Testis (tissue), 2 donors: ENCODE data around the gene PROSER3.

ENCODE experiments used
- CTCF ChIP-seq, 3 experiments: fragments of 450-650 bp in 2 of 3; fragments of 200-600 bp in 1 of 3; sonication (generic) in 1 of 3; IDR thresholded peaks; one replicate each; pipeline ENCODE4 v1.5.1; 2016 to 2019; ENCODE audit warnings: antibody characterized with exemption in 3 of 3, mild to moderate bottlenecking in 2 of 3, moderate library complexity in 1 of 3
- POLR2A ChIP-seq: fragments of 450-650 bp; IDR thresholded peaks from one replicate; pipeline ENCODE4 v1.6.1; 2017; ENCODE audit warnings: antibody characterized with exemption, mild to moderate bottlenecking, moderate library complexity

GRCh38 chr19:35776102-35776788, 18.3 kb downstream of the PROSER3 start:
- TF ChIP-seq POLR2A (no peak), CTCF (IDR thresholded peaks at IDR 0.05) (no peak)
